HG03097 (cell line): ENCODE measurements around the gene RTN1.

Source experiments
- ATAC-seq: cut with Tn5 transposase; IDR thresholded peaks from one replicate; pipeline ENCODE4 v1.9.1; 2021; ENCODE audit not compliant: unreplicated experiment, low FRiP score

The RTN1 gene

GRCh38 chr14:59634617-59635016 is 236.0 kb downstream of the RTN1 start:
- no peak for ATAC-seq

GRCh38 chr14:59633486-59633885 is 237.1 kb downstream of the RTN1 start:
- no peak for ATAC-seq

GRCh38 chr14:59632381-59632780 is 238.2 kb downstream of the RTN1 start:
- ATAC-seq = no peak

DNA sequence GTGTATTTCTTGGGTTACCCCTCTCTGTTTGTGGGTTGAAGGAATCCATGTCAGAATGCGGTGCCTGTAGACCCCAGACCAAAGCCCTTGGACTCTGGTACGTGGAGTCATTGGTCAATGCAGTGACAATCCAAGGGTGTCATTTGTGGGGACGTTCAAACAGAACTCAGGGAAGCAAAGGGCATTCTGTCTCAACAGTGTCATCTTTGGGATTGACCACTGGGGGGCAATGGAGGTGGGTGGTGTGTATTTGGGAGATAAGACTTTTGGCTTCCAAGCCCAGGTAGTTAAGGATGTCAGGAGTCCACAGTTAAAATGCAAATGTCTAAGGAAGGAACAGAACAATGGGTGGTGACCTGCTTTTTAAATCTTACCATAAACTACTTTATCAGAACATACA is 239.3 kb downstream of the RTN1 start:
- no peak for ATAC-seq

DNA sequence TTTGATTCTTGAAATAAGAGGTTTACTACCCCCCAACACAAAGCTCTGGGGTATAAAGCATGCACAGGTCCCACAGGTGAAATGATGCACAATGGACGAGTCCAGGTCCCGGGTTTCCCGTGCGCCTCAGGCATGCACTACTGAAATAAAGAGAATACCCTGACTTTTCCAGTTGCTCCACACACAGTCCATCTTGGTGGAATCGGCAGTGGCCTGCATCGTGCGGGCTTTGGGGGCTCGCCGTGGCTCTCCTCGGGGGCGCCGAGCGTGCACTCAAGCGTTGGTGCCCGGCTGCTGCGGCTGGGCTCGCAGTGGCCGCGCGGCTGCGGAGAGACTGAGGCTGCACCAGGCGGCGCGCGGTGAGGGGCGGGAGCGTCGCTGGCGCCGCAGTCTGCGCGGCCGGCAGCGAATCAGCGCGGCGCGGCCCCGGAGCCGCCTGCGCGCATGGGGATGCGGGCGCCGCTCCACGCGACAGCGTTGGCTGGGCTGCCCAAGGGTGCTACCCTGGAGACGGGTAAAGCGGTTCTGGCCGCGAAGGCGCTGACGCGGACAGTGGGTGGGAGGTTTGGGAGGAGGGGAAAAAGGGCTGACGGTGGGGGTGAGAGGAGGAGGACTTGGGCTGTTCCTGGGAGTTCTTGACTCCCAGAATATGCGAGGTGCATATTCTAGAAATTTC is 240.2 kb downstream of the RTN1 start:
- no peak for ATAC-seq

- no peak for ATAC-seq
Observed at GRCh38 chr14:59629444-59630287, 240.9 kb downstream of the RTN1 start.

DNA sequence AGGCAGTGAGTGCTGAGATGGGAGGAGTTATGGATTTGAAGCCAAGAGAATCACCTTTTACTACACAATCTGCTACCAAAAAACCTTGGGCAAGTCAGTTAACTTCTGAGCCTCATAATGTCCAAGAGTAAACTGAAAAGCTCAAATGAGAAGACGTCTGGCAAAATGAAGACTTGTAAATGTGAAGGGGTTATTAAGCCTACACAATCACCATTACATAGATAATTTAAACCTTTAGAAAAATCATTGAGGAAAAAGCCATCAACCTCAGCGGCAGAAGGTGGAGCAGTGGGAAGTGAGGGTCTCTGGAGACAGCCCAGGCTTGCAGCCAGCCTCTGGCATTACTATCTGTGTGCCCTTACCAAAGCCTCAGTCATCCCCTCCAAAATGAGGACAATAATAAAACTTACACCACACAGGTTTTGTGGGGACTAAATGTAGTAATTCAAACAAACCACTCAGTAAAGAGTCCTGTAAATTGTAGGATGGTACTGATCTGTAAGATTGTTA is 243.5 kb downstream of the RTN1 start:
- no peak for ATAC-seq

GRCh38 chr14:59622631-59623030 is 247.9 kb downstream of the RTN1 start:
- ATAC-seq = no peak

DNA sequence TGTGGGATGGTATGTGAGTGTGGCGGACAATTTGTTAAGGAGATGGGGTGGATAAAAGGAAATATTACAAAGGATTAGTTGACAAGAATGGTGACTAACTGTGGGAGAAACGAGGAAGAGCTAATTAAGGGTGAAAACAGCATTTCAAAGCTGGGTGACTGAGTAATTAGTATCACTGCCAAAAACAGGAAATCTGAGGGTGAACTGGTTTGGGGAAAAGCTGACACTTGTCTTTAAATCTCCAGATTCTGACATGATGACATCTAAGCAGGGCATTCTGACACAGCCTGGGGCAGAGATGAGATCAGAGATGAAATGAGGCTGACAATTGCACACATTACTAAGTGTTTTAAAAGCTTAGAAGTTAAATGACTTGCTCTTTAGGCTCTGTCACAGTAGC is 251.5 kb downstream of the RTN1 start:
- no peak for ATAC-seq

DNA sequence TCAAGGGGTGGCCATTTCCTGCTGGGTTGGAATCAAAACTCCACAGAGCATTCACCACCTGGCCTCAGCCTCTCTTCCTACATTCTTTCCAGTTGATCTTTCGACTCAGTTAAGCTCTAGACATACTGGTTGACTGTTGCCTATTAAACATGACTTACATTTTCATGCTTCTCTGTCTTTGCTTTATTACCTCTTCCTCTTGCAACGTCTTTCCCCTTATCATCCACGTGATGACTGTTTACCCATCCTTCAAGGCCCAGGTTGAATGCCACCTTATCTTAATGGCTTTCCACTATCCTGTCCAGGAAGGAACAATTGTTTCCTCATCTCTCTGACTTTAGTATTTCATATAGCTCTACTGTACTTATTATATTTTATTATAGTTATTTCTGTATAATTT is 269.5 kb downstream of the RTN1 start:
- ATAC-seq = no peak

- no peak for ATAC-seq
Observed at GRCh38 chr14:59600211-59600945, 270.2 kb downstream of the RTN1 start.

- no peak for ATAC-seq
Observed at GRCh38 chr14:59595071-59595470, 275.5 kb downstream of the RTN1 start.

GRCh38 chr14:59591641-59592370 is 278.8 kb downstream of the RTN1 start:
- no peak for ATAC-seq

GRCh38 chr14:59588101-59588500 is 282.5 kb downstream of the RTN1 start:
- no peak for ATAC-seq

DNA sequence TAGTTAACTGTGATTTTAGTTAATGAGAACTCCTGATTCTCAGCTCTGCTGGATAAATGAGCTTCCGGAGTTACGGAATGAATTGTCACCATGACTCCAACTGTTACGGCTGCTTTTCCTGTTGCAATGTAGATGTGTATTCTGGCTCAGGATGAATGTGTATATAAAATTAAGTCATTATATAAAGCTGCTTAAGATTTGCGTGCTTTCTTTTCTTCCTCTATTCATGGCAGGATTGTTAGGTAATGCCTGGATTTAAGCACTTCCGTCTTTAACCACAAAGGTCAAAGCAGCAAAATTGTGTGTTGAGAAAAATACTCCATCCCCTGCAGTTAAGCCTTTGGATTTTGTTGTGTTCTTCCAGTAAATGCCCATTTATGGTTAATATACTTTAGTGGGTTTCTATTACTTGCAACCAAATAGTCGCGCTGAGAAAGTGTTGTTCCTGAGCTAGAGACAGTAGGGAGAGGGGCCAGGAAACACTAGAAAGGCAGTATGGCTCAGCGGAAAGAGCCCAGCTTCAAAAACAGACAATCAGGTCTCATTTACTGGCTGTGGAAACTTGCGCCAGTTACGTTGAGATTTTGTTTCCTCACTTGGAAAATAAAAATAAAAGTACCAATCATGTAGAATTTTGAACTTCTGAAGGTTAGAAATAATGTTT is 284.6 kb downstream of the RTN1 start:
- no peak for ATAC-seq

- ATAC-seq = no peak
Observed at GRCh38 chr14:59583755-59584154, 286.8 kb downstream of the RTN1 start.

DNA sequence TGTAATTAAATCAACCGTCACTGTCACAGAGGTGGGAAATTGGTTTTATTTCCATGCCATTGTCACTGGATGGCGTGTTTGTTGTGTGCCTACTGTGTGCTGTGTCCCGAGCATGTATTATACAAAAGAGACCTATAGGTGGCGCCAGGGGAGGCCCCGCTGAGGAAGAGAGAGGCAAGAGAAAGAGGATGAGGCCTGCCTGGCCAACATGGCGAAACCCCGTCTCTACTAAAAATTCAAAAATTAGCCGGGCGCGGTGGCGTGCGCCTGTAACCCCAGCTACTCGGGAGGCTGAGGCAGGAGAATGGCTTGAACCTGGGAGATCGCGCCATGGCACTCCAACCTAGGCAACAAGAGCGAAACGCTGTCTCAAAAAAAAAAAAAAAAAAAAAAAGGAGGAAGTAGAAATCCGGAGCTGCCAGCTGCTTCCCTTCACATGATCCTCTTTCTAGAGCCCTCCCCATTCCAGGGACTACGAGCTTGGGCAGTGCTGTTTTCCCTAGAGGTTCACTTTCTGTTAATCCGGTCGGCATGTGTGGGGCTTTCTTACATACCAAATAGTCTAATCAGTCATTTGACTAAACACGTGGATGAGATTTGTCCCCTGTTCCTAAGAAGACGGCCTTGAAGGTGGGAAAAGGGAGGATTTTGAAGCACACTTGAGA is 287.6 kb downstream of the RTN1 start:
- no peak for ATAC-seq

DNA sequence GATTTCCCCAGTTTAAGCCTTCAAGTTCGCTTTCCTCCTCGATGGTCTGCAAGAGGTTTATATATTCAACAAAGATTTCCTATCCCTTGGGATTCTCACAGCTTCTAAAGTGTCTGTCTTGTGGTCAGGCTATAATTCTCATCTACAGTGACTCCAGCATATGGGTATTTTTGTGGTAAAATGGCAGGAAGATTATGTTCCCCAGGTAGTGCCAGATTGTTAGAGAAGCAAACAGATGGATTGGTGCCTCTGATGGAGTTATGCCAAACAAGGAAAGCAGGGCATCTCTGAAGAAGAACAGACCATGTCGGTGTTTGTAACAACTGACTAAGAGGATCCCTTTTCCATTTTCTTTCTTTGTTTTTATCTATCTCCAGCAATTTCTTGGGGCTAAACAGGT is 288.4 kb downstream of the RTN1 start:
- ATAC-seq = no peak

DNA sequence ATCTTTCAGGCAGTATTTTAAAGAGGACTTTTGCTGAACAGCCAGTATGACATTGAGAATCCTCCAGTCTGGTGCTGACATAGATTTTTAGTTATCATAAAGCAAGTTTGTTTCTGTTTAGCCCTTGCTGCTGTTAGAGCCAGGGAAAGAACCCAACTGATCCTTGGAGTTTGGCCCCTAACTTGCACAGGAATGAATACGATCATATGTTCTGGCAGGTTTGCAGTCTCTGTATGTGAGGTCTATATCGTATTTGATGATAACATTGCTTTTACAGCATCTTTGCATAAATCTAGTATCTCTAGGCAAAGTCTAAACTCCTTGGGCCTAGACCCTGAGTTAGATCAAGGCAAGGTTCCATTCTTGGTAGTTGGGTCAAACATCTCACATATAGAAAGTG is 289.7 kb downstream of the RTN1 start:
- no peak for ATAC-seq
